ENCODE results near the gene FAS. TPM values are rescaled to one million over a fixed set of nuclear protein-coding genes. Genes with fewer than 3 reads are reported as not detected.

FAS gene
- total and polyA plus RNA-seq, 4 donors: 10.5 to 74.7 (median 36.3) TPM

DNA sequence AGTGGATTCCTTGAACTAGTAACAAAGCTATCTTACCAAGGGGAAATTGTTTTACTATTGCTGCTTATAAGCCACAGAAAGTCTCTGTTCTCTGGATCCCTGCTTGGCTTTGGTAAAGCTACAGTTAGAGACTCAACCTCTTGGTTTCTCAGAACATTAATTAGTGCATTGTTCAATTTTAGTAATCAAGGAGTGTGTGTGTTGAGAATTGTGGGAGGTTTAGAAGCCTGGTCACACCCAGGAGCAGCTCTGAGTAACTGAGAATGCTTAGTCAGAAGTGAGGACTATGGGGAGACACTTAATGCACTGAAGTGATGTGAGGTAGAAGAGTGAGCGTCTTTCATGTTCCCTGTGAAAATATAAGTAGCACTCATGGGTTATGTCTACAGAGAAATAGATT is 29.8 kb upstream of the FAS start:
- Histone ChIP-seq H3K27ac (ENCODE audit: low read depth in 1 of 2, low read length in 1 of 2) (no peak overlapping the region), H3K27me3 (ENCODE audit: control insufficient read depth in 3 of 3, insufficient read depth in 3 of 3, low read length in 2 of 3) (no peaks in the 10 kb centered on the region), H3K9me3 (ENCODE audit: control insufficient read depth in 4 of 4, insufficient read depth in 3 of 4, low read length in 3 of 4) (no peaks in the 10 kb centered on the region), H3K9ac (ENCODE audit: insufficient read depth in 1 of 2, low read length in 2 of 2) (no peak overlapping the region), H3K36me3 (ENCODE audit: control insufficient read depth in 4 of 4, insufficient read depth in 4 of 4, low read length in 4 of 4) (no peaks in the 10 kb centered on the region), H3K4me3 (no peak overlapping the region), H3K4me1 (ENCODE audit: control insufficient read depth in 5 of 5, insufficient read depth in 5 of 5, low read length in 5 of 5) (peaks cover 0 to 15% (median 10%) of the 10 kb centered on the region in 5 donors)
- WGBS, 2 donors: 76 to 97% methylated on average over 1 of the region's 1 CpG
- DNase-seq (no peak), ATAC-seq (ENCODE audit: insufficient read depth, low FRiP score) (no peak)
- TF ChIP-seq, protein P1, sequence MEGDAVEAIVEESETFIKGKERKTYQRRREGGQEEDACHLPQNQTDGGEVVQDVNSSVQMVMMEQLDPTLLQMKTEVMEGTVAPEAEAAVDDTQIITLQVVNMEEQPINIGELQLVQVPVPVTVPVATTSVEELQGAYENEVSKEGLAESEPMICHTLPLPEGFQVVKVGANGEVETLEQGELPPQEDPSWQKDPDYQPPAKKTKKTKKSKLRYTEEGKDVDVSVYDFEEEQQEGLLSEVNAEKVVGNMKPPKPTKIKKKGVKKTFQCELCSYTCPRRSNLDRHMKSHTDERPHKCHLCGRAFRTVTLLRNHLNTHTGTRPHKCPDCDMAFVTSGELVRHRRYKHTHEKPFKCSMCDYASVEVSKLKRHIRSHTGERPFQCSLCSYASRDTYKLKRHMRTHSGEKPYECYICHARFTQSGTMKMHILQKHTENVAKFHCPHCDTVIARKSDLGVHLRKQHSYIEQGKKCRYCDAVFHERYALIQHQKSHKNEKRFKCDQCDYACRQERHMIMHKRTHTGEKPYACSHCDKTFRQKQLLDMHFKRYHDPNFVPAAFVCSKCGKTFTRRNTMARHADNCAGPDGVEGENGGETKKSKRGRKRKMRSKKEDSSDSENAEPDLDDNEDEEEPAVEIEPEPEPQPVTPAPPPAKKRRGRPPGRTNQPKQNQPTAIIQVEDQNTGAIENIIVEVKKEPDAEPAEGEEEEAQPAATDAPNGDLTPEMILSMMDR (IDR thresholded peaks at IDR 0.05; ENCODE audit: control extremely low read depth, extremely low read depth): no peak

DNA sequence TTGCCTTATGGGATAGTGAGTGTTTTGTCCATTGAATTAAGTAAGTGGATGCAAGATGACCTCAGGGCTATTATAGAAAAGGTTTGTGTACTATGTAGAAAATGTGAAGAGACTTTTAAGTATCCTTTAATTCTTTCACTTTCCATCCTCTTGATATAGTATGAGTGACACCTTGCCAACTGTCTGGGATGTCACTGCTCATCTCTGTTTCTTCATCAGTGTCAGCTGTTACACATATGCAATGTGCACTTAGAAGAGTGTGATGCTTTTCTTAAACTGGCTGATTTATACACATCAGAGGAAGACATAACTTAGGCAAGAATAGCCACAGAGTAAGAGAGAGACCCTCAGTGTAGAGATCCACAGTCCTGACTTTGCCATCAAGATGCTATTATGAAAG is 29.3 kb upstream of the FAS start:
- no peaks in the 10 kb centered on the region for H3K27me3 ChIP-seq (ENCODE audit: control insufficient read depth in 3 of 3, insufficient read depth in 3 of 3, low read length in 2 of 3)
- no peaks in the 10 kb centered on the region for H3K36me3 ChIP-seq (ENCODE audit: control insufficient read depth in 4 of 4, insufficient read depth in 4 of 4, low read length in 4 of 4)
- DNase-seq (no peak), ATAC-seq (ENCODE audit: insufficient read depth, low FRiP score) (no peak)
- H3K4me1 ChIP-seq (ENCODE audit: control insufficient read depth in 5 of 5, insufficient read depth in 5 of 5, low read length in 5 of 5): peaks cover 0 to 19% (median 13%) of the 10 kb centered on the region in 5 donors
- H3K9me3 ChIP-seq (ENCODE audit: control insufficient read depth in 4 of 4, insufficient read depth in 3 of 4, low read length in 3 of 4): no peaks in the 10 kb centered on the region
- H3K4me3 ChIP-seq: no peak overlapping the region
- no peak overlapping the region for H3K27ac ChIP-seq (ENCODE audit: low read depth in 1 of 2, low read length in 1 of 2)
- TF ChIP-seq, protein P1 (IDR thresholded peaks at IDR 0.05; ENCODE audit: control extremely low read depth, extremely low read depth): no peak
- H3K9ac ChIP-seq (ENCODE audit: insufficient read depth in 1 of 2, low read length in 2 of 2): no peak overlapping the region

DNA sequence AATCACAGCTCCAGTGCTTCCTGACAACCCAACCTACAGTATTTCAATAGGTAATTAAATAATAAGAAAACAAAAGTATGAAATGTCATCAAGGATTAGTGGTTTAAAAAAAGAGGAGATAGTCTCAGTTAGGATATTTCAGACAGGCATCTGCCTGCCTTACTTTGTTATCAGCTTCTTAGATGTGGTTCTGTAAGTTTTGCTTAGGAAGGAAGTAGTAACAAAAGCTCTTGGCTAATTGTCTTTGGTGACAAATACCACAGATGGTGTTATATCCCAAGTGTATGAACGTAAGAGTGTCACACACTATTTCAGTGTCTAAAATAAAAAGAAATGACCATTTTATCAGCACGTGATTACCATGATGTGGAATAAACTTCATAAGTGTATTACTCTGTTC is 28.3 kb upstream of the FAS start:
- no peak overlapping the region for H3K4me3 ChIP-seq
- no peaks in the 10 kb centered on the region for H3K9me3 ChIP-seq (ENCODE audit: control insufficient read depth in 4 of 4, insufficient read depth in 3 of 4, low read length in 3 of 4)
- H3K36me3 ChIP-seq (ENCODE audit: control insufficient read depth in 4 of 4, insufficient read depth in 4 of 4, low read length in 4 of 4): no peaks in the 10 kb centered on the region
- TF ChIP-seq, protein P1 (IDR thresholded peaks at IDR 0.05; ENCODE audit: control extremely low read depth, extremely low read depth): no peak
- DNase-seq: no peak
- H3K4me1 ChIP-seq (ENCODE audit: control insufficient read depth in 5 of 5, insufficient read depth in 5 of 5, low read length in 5 of 5): peaks cover 0 to 30% (median 19%) of the 10 kb centered on the region in 5 donors
- H3K27me3 ChIP-seq (ENCODE audit: control insufficient read depth in 3 of 3, insufficient read depth in 3 of 3, low read length in 2 of 3): no peaks in the 10 kb centered on the region
- WGBS, 2 donors: 21 to 47% methylated on average over 2 of the region's 2 CpGs
- H3K9ac ChIP-seq (ENCODE audit: insufficient read depth in 1 of 2, low read length in 2 of 2): no peak overlapping the region
- no peak for ATAC-seq (ENCODE audit: insufficient read depth, low FRiP score)
- no peak overlapping the region for H3K27ac ChIP-seq (ENCODE audit: low read depth in 1 of 2, low read length in 1 of 2)

DNA sequence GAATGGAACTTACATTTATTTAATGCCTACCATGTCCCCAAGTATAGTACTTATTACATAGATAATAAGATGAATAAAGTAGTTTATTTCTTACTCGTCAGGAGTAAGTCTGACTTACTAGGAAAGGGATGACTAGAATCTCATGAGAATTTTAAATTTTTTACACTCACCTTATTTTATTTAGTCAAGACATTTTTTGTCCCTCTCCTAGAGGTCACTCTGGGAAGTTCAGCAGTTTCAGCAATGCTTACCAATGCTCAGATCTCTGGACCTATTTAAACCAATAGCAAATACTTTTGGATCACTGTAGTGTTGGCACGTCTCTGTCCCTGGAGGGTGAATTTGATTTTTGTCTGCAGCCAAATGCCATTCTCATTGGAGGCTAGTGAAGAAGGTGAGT is 27.3 kb upstream of the FAS start:
- 96 to 98% methylated on average over 2 of the region's 2 CpGs for WGBS, 2 donors
- DNase-seq: no peak
- TF ChIP-seq, protein P1 (IDR thresholded peaks at IDR 0.05; ENCODE audit: control extremely low read depth, extremely low read depth): no peak

More for the DNA sequence above, 27.3 kb upstream of the FAS start:
- Histone ChIP-seq H3K27ac (ENCODE audit: low read depth in 1 of 2, low read length in 1 of 2) (no peak overlapping the region), H3K27me3 (ENCODE audit: control insufficient read depth in 3 of 3, insufficient read depth in 3 of 3, low read length in 2 of 3) (no peaks in the 10 kb centered on the region), H3K9ac (ENCODE audit: insufficient read depth in 1 of 2, low read length in 2 of 2) (no peak overlapping the region), H3K36me3 (ENCODE audit: control insufficient read depth in 4 of 4, insufficient read depth in 4 of 4, low read length in 4 of 4) (no peaks in the 10 kb centered on the region), H3K4me3 (no peak overlapping the region), H3K9me3 (ENCODE audit: control insufficient read depth in 4 of 4, insufficient read depth in 3 of 4, low read length in 3 of 4) (no peaks in the 10 kb centered on the region), H3K4me1 (ENCODE audit: control insufficient read depth in 5 of 5, insufficient read depth in 5 of 5, low read length in 5 of 5) (peaks cover 0 to 38% (median 19%) of the 10 kb centered on the region in 5 donors)
- ATAC-seq (ENCODE audit: insufficient read depth, low FRiP score): no peak
